Colonic mucosa (tissue), 4 donors: ENCODE data around the gene CEP131. TPM values are rescaled to one million over a fixed set of nuclear protein-coding genes. Genes with fewer than 3 reads are reported as not detected.

Experiments used
- DNase-seq: peaks from one replicate; pipeline ENCODE4 v3.0.0-alpha.2; 2020
- H3K27ac ChIP-seq: fragments of 200-600 bp; one replicate; pipeline ENCODE4 v1.8.0; 2021
- H3K27me3 ChIP-seq: fragments of 200-600 bp; one replicate; pipeline ENCODE4 v1.8.0; 2021
- H3K36me3 ChIP-seq: fragments of 200-600 bp; one replicate; pipeline ENCODE4 v1.8.0; 2021
- H3K4me1 ChIP-seq: fragments of 200-600 bp; one replicate; pipeline ENCODE4 v1.8.0; 2021; ENCODE audit warnings: mild to moderate bottlenecking
- H3K4me3 ChIP-seq: fragments of 200-600 bp; one replicate; pipeline ENCODE4 v1.8.0; 2021
- H3K9ac ChIP-seq, 2 donors: one replicate each; pipeline ENCODE4 v1.7.0; 2013; ENCODE audit warnings: control low read depth in 2 of 2, low read depth in 2 of 2, low read length in 2 of 2
- H3K9me3 ChIP-seq: fragments of 200-600 bp; one replicate; pipeline ENCODE4 v1.8.0; 2021
- CTCF ChIP-seq: fragments of 200-600 bp; IDR thresholded peaks from one replicate; pipeline ENCODE4 v1.8.0; 2022; ENCODE audit warnings: antibody characterized with exemption, mild to moderate bottlenecking
- intact Hi-C: fragments of 100-400 bp; cut with DNase I; formaldehyde crosslinking; loops from one replicate; pipeline ENCODE4 v1.14.1; 2022
- total RNA-seq, 2 donors: library from RNA; stranded (reverse); fragmentation: NEBNext Ultra II Directional in 1 of 2; extraction: Animal tissue kit (Norgen Biotek cat#: 25700) in 1 of 2; gene quantifications; one replicate each; pipeline ENCODE4 v1.2.1, GENCODE V29; 2021
- donor health status: healthy.
- donor health status: DM: no; HTN: no; CAD: no.
- donor health status: DM: no; HTN: no; CAD: no.

The CEP131 gene
- total RNA-seq, 2 donors from 2014 or later, result 4.3 to 15.0 TPM

GRCh38 chr17:81221842-81222619 is 734 bp downstream of the CEP131 start:
- intact Hi-C loops, result no loop called here
- Histone ChIP-seq H3K4me1 (peaks cover 14% of the 10 kb centered on the region), H3K9me3 (no peaks in the 10 kb centered on the region), H3K27me3 (no peaks in the 10 kb centered on the region), H3K27ac (no peak overlapping the region), H3K4me3 (peak overlapping the region; percentile 87), H3K9ac (peak overlapping the region; percentile 63 to 84), H3K36me3 (no peaks in the 10 kb centered on the region)
- no peak for DNase-seq
- TF ChIP-seq CTCF, result no peak

GRCh38 chr17:81221371-81221841 is 1.4 kb downstream of the CEP131 start:
- intact Hi-C loops, result no loop called here
- Histone ChIP-seq H3K9me3 (no peaks in the 10 kb centered on the region), H3K4me1 (peaks cover 14% of the 10 kb centered on the region), H3K9ac (no peak overlapping the region), H3K36me3 (no peaks in the 10 kb centered on the region), H3K27me3 (no peaks in the 10 kb centered on the region), H3K4me3 (no peak overlapping the region), H3K27ac (no peak overlapping the region)
- no peak for DNase-seq
- TF ChIP-seq CTCF, result no peak

- Histone ChIP-seq H3K9ac (peak overlapping the region in 1 of 2 donors; percentile 35), H3K27me3 (no peaks in the 10 kb centered on the region), H3K36me3 (no peaks in the 10 kb centered on the region), H3K4me3 (no peak overlapping the region), H3K9me3 (no peaks in the 10 kb centered on the region), H3K4me1 (peaks cover 14% of the 10 kb centered on the region), H3K27ac (no peak overlapping the region)
- intact Hi-C loops, result no loop called here
- DNase-seq, result no peak
- no peak for TF ChIP-seq CTCF
Measured at GRCh38 chr17:81219476-81220180, 3.1 kb downstream of the CEP131 start.

GRCh38 chr17:81218991-81219390 is 3.8 kb downstream of the CEP131 start:
- peaks cover 14% of the 10 kb centered on the region for H3K4me1 ChIP-seq

GRCh38 chr17:81218459-81218858 is 4.3 kb downstream of the CEP131 start:
- Histone ChIP-seq H3K4me1 (peaks cover 10% of the 10 kb centered on the region), H3K9me3 (no peaks in the 10 kb centered on the region), H3K27ac (no peak overlapping the region), H3K36me3 (no peaks in the 10 kb centered on the region), H3K4me3 (no peak overlapping the region), H3K9ac (no peak overlapping the region), H3K27me3 (no peaks in the 10 kb centered on the region)
- TF ChIP-seq CTCF, result no peak
- no peak for DNase-seq
- intact Hi-C loops, result no loop called here

More at GRCh38 chr17:81218991-81219390, 3.8 kb downstream of the CEP131 start:
- no peak for TF ChIP-seq CTCF
- Histone ChIP-seq H3K9me3 (no peaks in the 10 kb centered on the region), H3K4me3 (no peak overlapping the region), H3K36me3 (no peaks in the 10 kb centered on the region), H3K27me3 (no peaks in the 10 kb centered on the region), H3K9ac (no peak overlapping the region), H3K27ac (no peak overlapping the region)
- intact Hi-C loops, result no loop called here
- no peak for DNase-seq
